Measurements from ENCODE around the gene NR5A1.

NR5A1 gene

DNA sequence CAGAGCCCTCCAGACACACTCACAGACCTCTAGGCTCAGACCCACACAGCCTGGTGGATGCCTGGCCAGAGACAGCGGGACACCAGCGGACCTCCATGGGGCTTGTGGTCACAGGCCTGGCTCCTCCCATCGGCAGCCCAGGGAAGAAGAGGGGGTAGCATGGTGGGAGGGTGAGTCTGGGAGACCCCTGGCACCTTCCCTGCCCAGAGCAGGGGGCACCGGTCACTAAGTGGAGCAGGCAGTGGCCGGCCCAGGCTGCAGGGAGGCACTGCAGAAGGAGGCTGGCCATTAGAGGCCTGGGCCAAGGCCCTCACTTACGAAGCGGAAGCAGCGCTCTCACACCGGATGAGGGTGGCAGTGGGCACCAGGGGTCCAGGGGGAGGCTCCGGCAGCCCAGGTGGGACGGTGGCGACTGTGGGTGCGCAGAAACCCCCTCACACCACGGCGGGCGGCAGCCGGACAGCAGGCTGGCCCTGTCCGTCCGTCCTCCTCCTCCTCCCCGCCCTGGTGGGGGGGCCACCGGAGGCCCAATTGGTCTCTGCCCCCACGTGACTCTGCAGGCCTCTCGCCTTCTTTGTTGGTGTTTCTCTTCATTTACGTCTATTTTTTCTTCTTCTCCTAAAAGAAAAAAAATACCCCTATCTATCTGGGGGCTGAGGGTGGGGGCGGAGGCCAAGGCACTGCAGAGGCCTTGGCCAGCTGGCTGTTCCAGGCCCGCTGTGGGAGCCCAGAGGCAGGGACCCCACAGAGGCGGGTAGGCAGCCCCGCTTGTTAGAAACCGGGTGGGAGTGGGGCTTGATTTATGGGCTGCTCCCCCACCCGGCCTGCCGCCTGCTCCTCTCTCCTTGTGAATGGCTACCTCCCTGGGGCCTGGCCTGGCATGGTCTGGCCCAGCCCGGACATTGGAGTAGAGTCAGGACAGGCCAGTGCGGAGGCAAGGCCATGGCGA lies at the start of gene NR5A1:
Gene NR5A1, minus strand, starts transcription at position 469 of the 949 bp plus-strand sequence. CDS start 4,004 bp downstream, outside the sequence.
- DNase-seq: no peak

- DNase-seq: no peak
Measured at GRCh38 chr9:124555043-124555442, 47.8 kb upstream of the NR5A1 start.

GRCh38 chr9:124553738-124554137 lies 46.5 kb upstream of the NR5A1 start:
- DNase-seq: no peak

DNA sequence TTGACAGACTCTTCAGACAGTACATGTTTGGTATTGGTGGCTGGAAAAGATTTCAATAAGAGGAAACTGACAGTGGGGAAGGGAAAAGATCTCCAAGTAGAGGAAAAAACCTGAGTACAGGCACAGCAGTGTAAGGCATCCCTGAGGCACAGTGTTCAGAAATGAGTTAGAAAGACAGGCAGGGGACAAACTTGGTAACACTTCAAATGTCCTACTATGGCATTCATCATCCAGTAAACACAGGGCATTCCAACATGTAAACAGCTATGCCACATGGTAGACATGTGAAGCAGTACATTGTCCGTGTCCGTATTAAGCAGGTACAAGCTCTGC lies 45.0 kb upstream of the NR5A1 start:
- no peak for DNase-seq

DNA sequence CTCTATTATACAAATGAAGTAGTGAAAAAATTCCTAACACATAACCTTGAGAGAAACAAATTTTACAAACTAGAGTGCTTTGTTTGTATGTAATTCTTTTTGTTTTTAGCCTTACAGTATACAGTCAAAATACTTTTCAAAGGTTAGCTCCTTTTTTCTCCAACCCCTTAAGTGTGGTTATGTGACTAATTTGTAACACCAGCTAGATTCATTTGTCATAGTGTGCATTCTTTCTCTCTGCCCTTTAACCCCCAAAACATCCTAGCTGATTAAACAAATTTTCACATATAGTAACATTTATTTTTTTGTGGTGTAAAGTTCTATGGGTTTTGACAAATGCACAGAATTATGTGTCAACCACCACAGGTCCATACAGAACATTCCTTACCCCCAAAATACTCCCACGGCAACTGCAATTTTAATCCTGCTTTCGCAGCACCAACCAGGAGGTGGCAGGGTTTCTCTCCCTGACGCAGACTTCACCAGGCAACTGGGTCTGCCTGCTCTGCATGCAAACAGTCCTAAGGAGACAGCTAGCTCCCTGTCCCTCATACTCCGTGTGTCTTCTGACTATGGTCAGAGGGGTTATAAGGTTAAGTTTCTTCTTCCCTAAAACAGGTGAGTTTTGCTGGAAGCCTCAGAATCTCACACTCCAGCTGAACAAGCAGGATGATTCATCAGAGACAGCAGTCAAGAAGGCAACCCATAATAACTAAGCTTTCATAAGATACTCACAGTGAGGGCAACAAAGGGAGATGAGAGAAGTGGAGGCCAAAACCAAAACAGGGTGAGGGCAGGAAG lies 44.5 kb upstream of the NR5A1 start:
- DNase-seq: peak in 46 of 56 donors; percentile 1 to 74 (median 25)

DNA sequence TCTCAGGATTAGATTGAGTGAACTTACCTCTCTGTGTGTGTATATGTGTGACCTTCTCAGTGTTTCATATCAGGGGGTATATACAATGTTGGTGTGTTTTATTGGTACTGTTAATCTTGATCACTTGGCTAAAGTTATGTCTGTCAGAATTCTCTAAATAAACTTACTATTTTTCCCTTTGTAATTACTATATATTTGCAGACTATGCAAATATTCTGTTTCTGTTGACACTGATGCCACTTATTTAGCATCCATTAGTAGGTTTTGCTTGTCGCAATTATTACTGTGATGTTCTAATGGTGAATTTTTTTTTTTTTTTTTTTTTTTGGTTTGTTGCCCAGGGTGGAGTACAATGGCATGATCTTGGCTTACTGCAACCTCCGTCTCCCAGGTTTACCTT lies 42.9 kb upstream of the NR5A1 start:
- no peak for DNase-seq

- no peak for DNase-seq
Measured at GRCh38 chr9:124549016-124549415, 41.8 kb upstream of the NR5A1 start.

DNA sequence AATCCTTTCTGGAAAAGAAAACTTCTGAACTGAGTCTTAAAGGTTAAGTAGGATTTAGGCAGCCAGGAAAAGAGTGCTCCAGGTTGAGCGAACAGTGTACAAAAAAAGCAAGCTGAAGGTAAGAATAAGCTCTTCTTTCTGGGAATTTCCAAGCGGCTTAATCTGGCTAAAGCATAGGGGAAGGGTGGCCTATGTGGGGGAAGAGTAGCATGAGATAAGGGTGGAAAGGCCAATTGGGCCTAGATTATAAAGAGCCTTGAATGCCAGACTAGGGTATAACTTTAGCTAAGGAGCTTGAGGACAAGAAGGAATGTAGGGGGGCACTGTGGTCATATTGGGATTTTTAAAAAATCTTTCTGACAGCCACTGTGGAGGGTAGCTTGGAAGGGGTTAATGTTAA lies 37.3 kb upstream of the NR5A1 start:
- no peak for DNase-seq

GRCh38 chr9:124541824-124542223 lies 34.6 kb upstream of the NR5A1 start:
- no peak for DNase-seq

- DNase-seq: no peak
Measured at GRCh38 chr9:124537926-124538325, 30.7 kb upstream of the NR5A1 start.

- no peak for DNase-seq
Measured at GRCh38 chr9:124535846-124536245, 28.6 kb upstream of the NR5A1 start.

- no peak for DNase-seq
Measured at GRCh38 chr9:124532897-124533296, 25.7 kb upstream of the NR5A1 start.

GRCh38 chr9:124531115-124531514 lies 23.9 kb upstream of the NR5A1 start:
- no peak for DNase-seq

DNA sequence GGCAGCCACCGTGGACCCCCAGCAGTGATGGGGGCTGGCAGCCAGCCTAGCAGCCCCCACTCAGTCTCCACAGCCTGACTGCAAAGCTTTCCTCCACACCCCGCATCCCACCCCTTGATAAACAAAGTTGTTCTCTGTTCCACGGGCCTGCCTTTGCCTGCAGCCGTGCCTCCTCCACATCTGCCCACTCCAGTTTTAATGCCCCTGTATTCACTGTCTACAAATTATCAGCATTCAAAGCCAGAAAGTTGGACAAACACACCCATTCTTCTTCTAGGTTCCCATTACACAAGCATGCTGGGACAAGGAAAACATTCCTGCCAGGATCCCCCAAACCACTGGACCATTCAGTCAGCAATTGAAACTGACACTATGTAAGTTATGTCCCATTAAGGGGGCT lies 23.0 kb upstream of the NR5A1 start:
- DNase-seq: no peak

- no peak for DNase-seq
Measured at GRCh38 chr9:124527781-124528180, 20.6 kb upstream of the NR5A1 start.

- no peak for DNase-seq
Measured at GRCh38 chr9:124526174-124526573, 19.0 kb upstream of the NR5A1 start.

DNA sequence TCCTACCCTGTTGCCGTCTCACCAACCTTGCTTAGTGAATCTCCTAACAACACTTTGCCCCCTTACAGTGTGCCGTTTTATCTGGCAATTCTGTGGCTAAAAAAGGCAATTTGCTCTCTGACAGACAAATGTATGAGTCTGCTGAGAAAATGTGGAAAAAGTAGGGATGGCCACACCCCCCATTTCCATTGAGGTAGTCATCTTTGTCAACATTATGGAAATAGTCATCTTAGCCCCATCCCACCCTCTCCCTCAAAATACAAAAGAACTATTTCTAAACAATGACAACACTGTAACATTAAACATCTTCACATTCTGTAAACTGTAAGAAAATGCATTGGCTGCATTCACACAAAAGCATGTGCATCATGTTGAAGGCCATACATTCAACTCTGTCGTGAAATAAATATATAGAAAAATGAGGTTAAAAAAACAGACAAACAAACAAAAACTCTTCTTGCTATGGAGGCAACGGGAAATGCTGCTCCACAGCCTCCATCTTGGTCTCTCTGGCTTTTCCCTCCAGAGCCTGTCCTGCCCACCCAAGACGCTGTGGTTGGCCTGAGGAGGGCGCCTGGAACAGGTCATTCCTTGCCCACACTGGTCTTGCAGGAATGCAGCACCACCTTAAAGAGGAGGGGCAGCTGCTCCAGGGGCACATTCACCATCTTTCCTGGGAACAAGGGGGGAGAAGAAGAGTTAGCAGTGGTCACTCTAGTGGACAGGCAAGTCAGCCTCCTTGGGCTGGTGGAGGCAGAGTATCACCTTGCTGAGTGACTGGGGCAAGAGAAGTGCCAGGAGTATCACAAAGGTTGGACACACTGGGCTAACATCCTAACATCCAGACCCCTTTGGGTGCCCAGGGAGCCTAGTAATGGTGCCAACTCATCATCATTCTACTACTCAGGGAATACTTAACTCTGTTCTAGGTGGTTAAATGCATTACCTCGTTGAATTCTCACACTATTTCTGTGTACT lies 15.2 kb upstream of the NR5A1 start:
- DNase-seq: no peak

GRCh38 chr9:124521142-124521541 lies 13.9 kb upstream of the NR5A1 start:
- DNase-seq: no peak

- DNase-seq: peak in 29 of 56 donors; percentile 3 to 56 (median 27)
Measured at GRCh38 chr9:124520206-124520596, 13.0 kb upstream of the NR5A1 start.

DNA sequence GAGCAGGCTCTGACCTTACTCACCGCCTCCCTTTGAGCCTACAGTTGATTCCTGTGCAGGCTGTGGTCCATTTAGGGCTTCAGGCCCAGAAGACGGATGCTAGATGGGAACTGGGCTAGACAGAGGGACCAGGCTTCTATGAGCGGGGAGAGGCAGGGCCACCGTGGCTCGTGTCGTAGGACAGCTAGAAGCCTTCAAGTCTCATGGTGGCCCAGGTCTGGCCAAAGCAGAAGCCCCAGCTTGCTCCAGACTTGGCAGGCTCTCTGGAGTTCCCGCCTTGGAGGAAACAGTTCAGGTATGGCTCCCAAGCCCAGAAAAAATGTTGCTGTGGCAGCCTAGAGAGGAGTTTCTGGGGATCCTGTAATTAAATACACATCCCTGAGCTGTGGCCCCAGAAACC lies 10.9 kb upstream of the NR5A1 start:
- DNase-seq: no peak

GRCh38 chr9:124517600-124517999 lies 10.4 kb upstream of the NR5A1 start:
- DNase-seq: no peak
